ENCODE data around the gene DUSP12.
"Not testable (repeated sequence)": the region's sequence is repeated elsewhere in the genome, so short reads cannot be mapped to it uniquely, and the experiment has no call there.

DUSP12 gene

DNA sequence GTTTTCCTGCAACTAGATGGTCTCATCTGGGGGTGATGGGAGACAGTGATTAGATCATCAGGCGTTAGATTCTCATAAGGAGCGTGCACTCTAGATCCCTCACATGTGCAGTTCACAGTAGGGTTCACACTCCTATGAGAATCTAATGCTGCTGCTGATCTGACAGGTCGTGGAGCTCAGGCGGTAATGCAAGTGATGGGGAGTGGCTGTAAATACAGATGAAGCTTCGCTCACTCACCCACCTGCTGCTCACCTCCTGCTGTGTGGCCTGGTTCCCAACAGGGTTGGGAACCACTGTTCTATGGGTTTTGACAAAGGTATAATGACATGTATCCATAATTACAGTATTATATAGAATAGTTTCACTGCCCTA is 20.1 kb downstream of the DUSP12 start:
- not testable (repeated sequence) for H3K36me3 ChIP-seq (ENCODE audit: control insufficient read depth, insufficient read depth, low read length); H3K4me1 ChIP-seq (ENCODE audit: control insufficient read depth, insufficient read depth, low read length); H3K9me3 ChIP-seq (ENCODE audit: control insufficient read depth, low read length); H3K27ac ChIP-seq (ENCODE audit: insufficient read depth, low read depth, low read length, poor library complexity, severe bottlenecking); H3K4me3 ChIP-seq (ENCODE audit: insufficient read depth, low read depth, low read length); H3K27me3 ChIP-seq (ENCODE audit: control insufficient read depth, insufficient read depth, low read length, poor library complexity, severe bottlenecking)
- WGBS, 2 experiments = 79 to 82% methylated on average over 5 of the region's 5 CpGs

DNA sequence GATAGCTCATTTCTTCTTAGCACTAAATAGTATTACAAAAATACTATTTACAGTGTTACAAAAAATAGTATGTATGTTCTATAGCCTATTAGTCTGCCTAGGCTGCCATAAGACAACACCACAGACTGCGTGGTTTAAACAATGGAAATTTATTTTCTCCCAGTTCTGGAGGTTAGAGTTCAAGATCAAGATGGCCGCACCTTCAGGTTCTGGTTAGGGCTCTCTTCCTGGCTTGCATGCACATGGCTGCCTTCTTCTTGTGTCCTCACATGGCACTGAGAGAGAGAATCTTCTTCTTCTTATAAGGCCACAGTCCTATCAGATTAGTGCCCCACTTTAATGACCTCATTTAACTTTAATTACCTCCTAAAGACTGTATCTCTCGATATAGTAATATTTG is 20.7 kb downstream of the DUSP12 start:
- Histone ChIP-seq H3K27ac (ENCODE audit: insufficient read depth, low read depth, low read length, poor library complexity, severe bottlenecking) (no peak overlapping the region), H3K27me3 (ENCODE audit: control insufficient read depth, insufficient read depth, low read length, poor library complexity, severe bottlenecking) (no peaks in the 10 kb centered on the region), H3K4me3 (ENCODE audit: insufficient read depth, low read depth, low read length) (no peak overlapping the region), H3K4me1 (ENCODE audit: control insufficient read depth, insufficient read depth, low read length) (no peaks in the 10 kb centered on the region), H3K36me3 (ENCODE audit: control insufficient read depth, insufficient read depth, low read length) (no peaks in the 10 kb centered on the region), H3K9me3 (ENCODE audit: control insufficient read depth, low read length) (no peaks in the 10 kb centered on the region)
- WGBS, 2 experiments = 98% methylated on average over 3 of the region's 3 CpGs

GRCh38 chr1:161771161-161771560 is 21.6 kb downstream of the DUSP12 start:
- H3K36me3 ChIP-seq (ENCODE audit: control insufficient read depth, insufficient read depth, low read length) = no peaks in the 10 kb centered on the region
- no peaks in the 10 kb centered on the region for H3K4me1 ChIP-seq (ENCODE audit: control insufficient read depth, insufficient read depth, low read length)
- H3K27me3 ChIP-seq (ENCODE audit: control insufficient read depth, insufficient read depth, low read length, poor library complexity, severe bottlenecking) = no peaks in the 10 kb centered on the region
- WGBS, 2 experiments = 91 to 94% methylated on average over 5 of the region's 5 CpGs
- no peak overlapping the region for H3K4me3 ChIP-seq (ENCODE audit: insufficient read depth, low read depth, low read length)
- no peaks in the 10 kb centered on the region for H3K9me3 ChIP-seq (ENCODE audit: control insufficient read depth, low read length)
- H3K27ac ChIP-seq (ENCODE audit: insufficient read depth, low read depth, low read length, poor library complexity, severe bottlenecking) = no peak overlapping the region

DNA sequence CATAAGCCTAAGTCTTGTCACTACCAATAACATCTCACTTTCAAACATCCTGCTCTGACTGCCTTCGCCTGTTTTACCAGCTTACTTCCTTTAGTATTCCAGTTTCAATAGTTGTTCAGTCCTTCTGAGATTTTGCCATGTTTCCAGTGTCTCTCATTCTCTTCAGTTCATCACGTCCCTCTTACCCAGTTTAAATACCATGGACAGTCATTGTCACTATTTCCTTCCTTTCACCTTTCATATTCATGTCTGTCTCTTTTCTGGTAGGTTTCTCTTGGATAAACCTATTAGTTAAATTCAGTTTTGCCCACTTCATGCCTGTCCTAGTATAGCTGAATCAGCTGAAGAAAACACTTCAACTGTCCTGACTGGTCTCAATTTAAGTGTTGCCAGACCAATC is 22.4 kb downstream of the DUSP12 start:
- H3K4me3 ChIP-seq (ENCODE audit: insufficient read depth, low read depth, low read length) = no peak overlapping the region
- H3K36me3 ChIP-seq (ENCODE audit: control insufficient read depth, insufficient read depth, low read length) = no peaks in the 10 kb centered on the region
- H3K4me1 ChIP-seq (ENCODE audit: control insufficient read depth, insufficient read depth, low read length) = no peaks in the 10 kb centered on the region
- no peak overlapping the region for H3K27ac ChIP-seq (ENCODE audit: insufficient read depth, low read depth, low read length, poor library complexity, severe bottlenecking)
- H3K9me3 ChIP-seq (ENCODE audit: control insufficient read depth, low read length) = no peaks in the 10 kb centered on the region
- 87 to 93% methylated on average over 2 of the region's 2 CpGs for WGBS, 2 experiments
- H3K27me3 ChIP-seq (ENCODE audit: control insufficient read depth, insufficient read depth, low read length, poor library complexity, severe bottlenecking) = no peaks in the 10 kb centered on the region

DNA sequence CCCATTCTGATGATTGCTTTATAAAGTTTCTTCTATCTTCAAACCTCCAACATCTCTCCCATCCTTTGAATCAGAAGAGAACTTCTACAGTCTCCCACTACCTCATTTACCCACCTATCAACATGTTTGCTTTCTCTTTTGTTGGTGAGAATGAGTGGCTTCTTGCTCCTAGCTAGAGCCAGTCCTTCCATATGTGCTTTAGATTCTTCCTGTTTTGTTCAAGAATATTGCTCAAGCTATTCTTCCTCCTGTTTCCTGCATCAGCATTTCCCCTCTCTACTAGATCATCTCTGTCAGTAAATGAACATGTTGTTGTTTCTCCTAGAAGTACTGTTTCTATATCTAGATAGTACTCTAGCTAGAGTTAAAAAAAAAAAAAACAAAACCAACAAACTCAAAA is 22.8 kb downstream of the DUSP12 start:
- no peaks in the 10 kb centered on the region for H3K9me3 ChIP-seq (ENCODE audit: control insufficient read depth, low read length)
- no peaks in the 10 kb centered on the region for H3K4me1 ChIP-seq (ENCODE audit: control insufficient read depth, insufficient read depth, low read length)
- H3K4me3 ChIP-seq (ENCODE audit: insufficient read depth, low read depth, low read length) = no peak overlapping the region
- no peaks in the 10 kb centered on the region for H3K36me3 ChIP-seq (ENCODE audit: control insufficient read depth, insufficient read depth, low read length)
- H3K27ac ChIP-seq (ENCODE audit: insufficient read depth, low read depth, low read length, poor library complexity, severe bottlenecking) = no peak overlapping the region
- no peaks in the 10 kb centered on the region for H3K27me3 ChIP-seq (ENCODE audit: control insufficient read depth, insufficient read depth, low read length, poor library complexity, severe bottlenecking)

DNA sequence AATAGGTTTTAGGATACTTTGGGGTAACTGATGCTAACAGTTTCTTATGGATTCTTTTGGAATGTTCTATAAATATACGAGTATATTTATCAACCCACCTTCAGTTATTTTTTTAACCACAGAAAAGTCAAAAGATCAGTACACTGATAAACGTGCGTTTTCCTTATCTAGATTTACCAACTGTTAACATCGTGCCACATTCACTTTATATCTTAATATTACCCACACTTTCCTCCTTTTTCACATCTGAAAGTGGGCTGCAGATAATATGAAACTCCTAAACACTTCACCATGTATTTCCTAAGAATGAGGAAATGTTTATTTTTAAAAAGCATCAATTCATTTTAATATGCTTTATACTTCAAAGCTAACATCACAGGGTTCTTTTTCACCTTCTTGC is 24.2 kb downstream of the DUSP12 start:
- 92 to 95% methylated on average over 4 of the region's 4 CpGs for WGBS, 2 experiments

GRCh38 chr1:161777261-161777660 is 27.7 kb downstream of the DUSP12 start:
- Histone ChIP-seq H3K4me3 (ENCODE audit: insufficient read depth, low read depth, low read length) (no peak overlapping the region), H3K36me3 (ENCODE audit: control insufficient read depth, insufficient read depth, low read length) (no peaks in the 10 kb centered on the region), H3K4me1 (ENCODE audit: control insufficient read depth, insufficient read depth, low read length) (no peaks in the 10 kb centered on the region), H3K9me3 (ENCODE audit: control insufficient read depth, low read length) (no peaks in the 10 kb centered on the region), H3K27me3 (ENCODE audit: control insufficient read depth, insufficient read depth, low read length, poor library complexity, severe bottlenecking) (no peaks in the 10 kb centered on the region), H3K27ac (ENCODE audit: insufficient read depth, low read depth, low read length, poor library complexity, severe bottlenecking) (no peak overlapping the region)
- 90 to 100% methylated on average over 1 to 2 of the region's 2 CpGs for WGBS, 2 experiments

More for the DNA sequence above, 24.2 kb downstream of the DUSP12 start:
- Histone ChIP-seq H3K4me3 (ENCODE audit: insufficient read depth, low read depth, low read length) (no peak overlapping the region), H3K4me1 (ENCODE audit: control insufficient read depth, insufficient read depth, low read length) (no peaks in the 10 kb centered on the region), H3K9me3 (ENCODE audit: control insufficient read depth, low read length) (no peaks in the 10 kb centered on the region), H3K27me3 (ENCODE audit: control insufficient read depth, insufficient read depth, low read length, poor library complexity, severe bottlenecking) (no peaks in the 10 kb centered on the region), H3K36me3 (ENCODE audit: control insufficient read depth, insufficient read depth, low read length) (no peaks in the 10 kb centered on the region), H3K27ac (ENCODE audit: insufficient read depth, low read depth, low read length, poor library complexity, severe bottlenecking) (no peak overlapping the region)

- no peaks in the 10 kb centered on the region for H3K27me3 ChIP-seq (ENCODE audit: control insufficient read depth, insufficient read depth, low read length, poor library complexity, severe bottlenecking)
- H3K36me3 ChIP-seq (ENCODE audit: control insufficient read depth, insufficient read depth, low read length) = no peaks in the 10 kb centered on the region
- no peaks in the 10 kb centered on the region for H3K9me3 ChIP-seq (ENCODE audit: control insufficient read depth, low read length)
- H3K27ac ChIP-seq (ENCODE audit: insufficient read depth, low read depth, low read length, poor library complexity, severe bottlenecking) = no peak overlapping the region
- no peak overlapping the region for H3K4me3 ChIP-seq (ENCODE audit: insufficient read depth, low read depth, low read length)
- no CpG with 5 or more reads among the region's 1 CpG for WGBS, 2 experiments
- no peaks in the 10 kb centered on the region for H3K4me1 ChIP-seq (ENCODE audit: control insufficient read depth, insufficient read depth, low read length)
Observed at GRCh38 chr1:161778522-161778921, 28.9 kb downstream of the DUSP12 start.

GRCh38 chr1:161779393-161779792 is 29.8 kb downstream of the DUSP12 start:
- 95 to 97% methylated on average over 2 of the region's 2 CpGs for WGBS, 2 experiments
- H3K27me3 ChIP-seq (ENCODE audit: control insufficient read depth, insufficient read depth, low read length, poor library complexity, severe bottlenecking) = no peaks in the 10 kb centered on the region
- H3K9me3 ChIP-seq (ENCODE audit: control insufficient read depth, low read length) = no peaks in the 10 kb centered on the region
- no peak overlapping the region for H3K27ac ChIP-seq (ENCODE audit: insufficient read depth, low read depth, low read length, poor library complexity, severe bottlenecking)
- H3K4me1 ChIP-seq (ENCODE audit: control insufficient read depth, insufficient read depth, low read length) = no peaks in the 10 kb centered on the region
- no peaks in the 10 kb centered on the region for H3K36me3 ChIP-seq (ENCODE audit: control insufficient read depth, insufficient read depth, low read length)
- no peak overlapping the region for H3K4me3 ChIP-seq (ENCODE audit: insufficient read depth, low read depth, low read length)

DNA sequence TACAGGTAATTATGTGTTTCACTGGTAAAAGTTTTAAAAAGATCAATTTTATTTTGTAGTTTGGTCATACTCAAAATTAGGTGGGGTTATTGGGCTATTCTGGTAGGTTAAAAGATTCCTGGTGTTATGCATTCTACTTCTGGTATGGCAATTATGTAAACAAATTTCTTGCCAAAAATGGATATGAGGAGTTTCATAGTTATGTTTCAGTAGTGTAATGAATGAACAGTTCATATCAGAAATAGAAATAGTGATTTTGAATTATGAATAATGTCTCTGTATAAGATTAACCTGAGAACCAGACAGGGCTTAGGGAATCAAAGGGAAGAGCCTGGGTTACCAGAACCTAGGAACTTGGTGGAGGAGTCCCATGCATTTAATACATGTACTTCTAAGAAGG is 32.4 kb downstream of the DUSP12 start:
- H3K4me3 ChIP-seq (ENCODE audit: insufficient read depth, low read depth, low read length) = no peak overlapping the region
- H3K27ac ChIP-seq (ENCODE audit: insufficient read depth, low read depth, low read length, poor library complexity, severe bottlenecking) = no peak overlapping the region
- peaks cover 5% of the 10 kb centered on the region for H3K36me3 ChIP-seq (ENCODE audit: control insufficient read depth, insufficient read depth, low read length)
- H3K9me3 ChIP-seq (ENCODE audit: control insufficient read depth, low read length) = no peaks in the 10 kb centered on the region
- H3K27me3 ChIP-seq (ENCODE audit: control insufficient read depth, insufficient read depth, low read length, poor library complexity, severe bottlenecking) = no peaks in the 10 kb centered on the region
- no peaks in the 10 kb centered on the region for H3K4me1 ChIP-seq (ENCODE audit: control insufficient read depth, insufficient read depth, low read length)

DNA sequence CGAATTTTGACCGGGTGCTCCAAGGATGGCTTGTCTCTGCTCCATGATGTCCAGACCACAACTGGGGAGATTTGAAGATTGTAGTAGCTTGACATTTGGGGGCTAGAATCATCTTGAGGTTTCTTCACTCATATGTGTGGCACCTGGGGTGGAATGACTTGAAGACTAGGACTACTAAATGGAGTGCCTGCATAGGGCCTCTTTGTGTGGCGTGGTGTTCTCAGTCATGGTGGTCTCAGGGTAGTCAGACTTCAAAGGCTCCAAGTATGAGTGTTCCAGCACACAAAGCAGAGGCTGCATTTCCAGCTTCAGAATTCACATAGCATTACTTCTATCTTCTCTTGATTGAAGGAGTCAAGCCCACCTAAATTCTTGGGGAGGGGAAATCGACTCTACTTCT is 33.3 kb downstream of the DUSP12 start:
- Histone ChIP-seq H3K36me3 (ENCODE audit: control insufficient read depth, insufficient read depth, low read length) (peaks cover 5% of the 10 kb centered on the region), H3K27me3 (ENCODE audit: control insufficient read depth, insufficient read depth, low read length, poor library complexity, severe bottlenecking) (no peaks in the 10 kb centered on the region), H3K4me1 (ENCODE audit: control insufficient read depth, insufficient read depth, low read length) (no peaks in the 10 kb centered on the region), H3K27ac (ENCODE audit: insufficient read depth, low read depth, low read length, poor library complexity, severe bottlenecking) (no peak overlapping the region), H3K4me3 (ENCODE audit: insufficient read depth, low read depth, low read length) (no peak overlapping the region), H3K9me3 (ENCODE audit: control insufficient read depth, low read length) (no peaks in the 10 kb centered on the region)
- WGBS, 2 experiments = 96 to 97% methylated on average over 4 of the region's 4 CpGs
